Measurements from ENCODE around the gene TEAD1. TPM values are rescaled to one million over a fixed set of nuclear protein-coding genes. Genes with fewer than 3 reads are reported as not detected.

Gene TEAD1
- total and polyA plus RNA-seq, 9 donors = 20.0 to 84.1 (median 67.6) TPM

DNA sequence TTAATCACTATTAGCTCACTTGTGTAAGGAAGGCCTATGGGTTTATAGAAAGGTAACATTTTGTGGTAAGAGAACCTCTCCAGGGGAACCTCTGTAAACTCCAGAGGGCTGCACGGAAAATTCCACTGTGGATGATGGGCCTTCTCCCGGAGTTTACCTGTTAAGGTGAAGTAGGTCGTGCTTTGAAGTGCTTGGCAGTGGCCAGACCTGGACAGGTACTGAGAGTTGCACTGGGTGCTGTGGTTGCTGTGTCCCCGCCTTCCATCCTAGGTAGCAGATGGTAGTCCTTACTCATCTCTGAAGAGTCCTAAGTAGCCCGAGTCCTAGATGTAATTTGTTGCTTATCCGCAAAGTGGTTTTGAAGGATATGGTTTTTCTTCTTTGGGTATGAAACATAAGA lies 133.4 kb downstream of the TEAD1 start:
- Histone ChIP-seq H3K36me3 (no peaks in the 10 kb centered on the region), H3K27me3 (no peaks in the 10 kb centered on the region), H3K4me1 (ENCODE audit: insufficient read depth) (peaks cover 15% of the 10 kb centered on the region), H3K4me3 (no peak overlapping the region), H3K27ac (no peak overlapping the region), H3K9me3 (no peaks in the 10 kb centered on the region)
- TF ChIP-seq EP300 (IDR thresholded peaks at IDR 0.05) (no peak), POLR2A (IDR thresholded peaks at IDR 0.05) (no peak)
- TF ChIP-seq, protein P1, sequence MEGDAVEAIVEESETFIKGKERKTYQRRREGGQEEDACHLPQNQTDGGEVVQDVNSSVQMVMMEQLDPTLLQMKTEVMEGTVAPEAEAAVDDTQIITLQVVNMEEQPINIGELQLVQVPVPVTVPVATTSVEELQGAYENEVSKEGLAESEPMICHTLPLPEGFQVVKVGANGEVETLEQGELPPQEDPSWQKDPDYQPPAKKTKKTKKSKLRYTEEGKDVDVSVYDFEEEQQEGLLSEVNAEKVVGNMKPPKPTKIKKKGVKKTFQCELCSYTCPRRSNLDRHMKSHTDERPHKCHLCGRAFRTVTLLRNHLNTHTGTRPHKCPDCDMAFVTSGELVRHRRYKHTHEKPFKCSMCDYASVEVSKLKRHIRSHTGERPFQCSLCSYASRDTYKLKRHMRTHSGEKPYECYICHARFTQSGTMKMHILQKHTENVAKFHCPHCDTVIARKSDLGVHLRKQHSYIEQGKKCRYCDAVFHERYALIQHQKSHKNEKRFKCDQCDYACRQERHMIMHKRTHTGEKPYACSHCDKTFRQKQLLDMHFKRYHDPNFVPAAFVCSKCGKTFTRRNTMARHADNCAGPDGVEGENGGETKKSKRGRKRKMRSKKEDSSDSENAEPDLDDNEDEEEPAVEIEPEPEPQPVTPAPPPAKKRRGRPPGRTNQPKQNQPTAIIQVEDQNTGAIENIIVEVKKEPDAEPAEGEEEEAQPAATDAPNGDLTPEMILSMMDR (IDR thresholded peaks at IDR 0.05) = no peak
- DNase-seq = no peak
- 94 to 96% (median 95%) methylated on average over 6 of the region's 6 CpGs for WGBS, 3 donors
- intact Hi-C loops (cut with DNase I) = no loop called here

DNA sequence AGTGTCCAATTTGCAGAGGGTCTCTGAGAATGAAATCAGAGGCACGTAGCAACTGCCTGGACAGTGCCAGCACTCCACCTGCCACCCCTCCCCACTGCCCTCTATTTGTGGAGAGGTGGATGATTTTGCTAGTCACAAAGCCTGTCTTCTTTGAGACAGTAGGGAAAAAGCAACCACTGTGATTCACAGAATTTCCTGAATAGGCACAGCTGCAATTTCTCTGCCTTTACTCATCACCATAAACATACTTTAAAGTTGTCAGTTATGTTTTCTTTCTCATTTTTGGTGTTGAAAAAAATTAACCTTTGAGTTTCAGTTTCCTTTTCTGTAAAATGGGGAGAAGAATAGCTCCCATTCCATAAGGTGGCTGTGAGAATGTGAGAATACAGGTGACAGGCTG lies 134.3 kb downstream of the TEAD1 start:
- no peak overlapping the region for H3K27ac ChIP-seq

DNA sequence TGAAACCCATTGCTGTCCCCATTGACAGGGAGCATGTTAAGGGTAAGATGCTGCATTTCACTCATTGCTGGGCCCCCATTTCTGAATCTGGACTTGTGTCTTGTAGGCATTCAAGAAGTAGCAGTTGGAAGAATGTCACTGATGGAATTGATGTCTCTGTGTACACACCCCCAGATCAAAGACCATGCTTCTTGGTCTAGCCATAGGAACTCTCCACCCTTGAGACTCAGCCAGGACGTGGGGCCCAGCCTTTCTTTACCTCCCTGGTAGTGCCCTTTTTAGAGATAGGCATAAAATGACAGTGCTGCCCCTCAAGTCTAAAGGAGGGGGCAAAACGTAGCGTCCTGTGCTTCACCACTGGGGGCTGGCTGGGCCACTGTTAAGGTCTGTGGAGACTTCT lies 135.1 kb downstream of the TEAD1 start:
- WGBS, 3 donors = 94% methylated on average over 3 of the region's 3 CpGs
- peaks cover 23% of the 10 kb centered on the region for H3K4me1 ChIP-seq (ENCODE audit: insufficient read depth)
- H3K27ac ChIP-seq = no peak overlapping the region
- no peaks in the 10 kb centered on the region for H3K9me3 ChIP-seq
- H3K36me3 ChIP-seq = no peaks in the 10 kb centered on the region
- no peak for DNase-seq
- H3K4me3 ChIP-seq = no peak overlapping the region
- H3K27me3 ChIP-seq = no peaks in the 10 kb centered on the region
- TF ChIP-seq EP300 (IDR thresholded peaks at IDR 0.05) = no peak
- TF ChIP-seq, protein P1 (IDR thresholded peaks at IDR 0.05) = no peak
- no peak for TF ChIP-seq POLR2A (IDR thresholded peaks at IDR 0.05)
- intact Hi-C loops (cut with DNase I) = no loop called here

More for the DNA sequence above, 134.3 kb downstream of the TEAD1 start:
- DNase-seq = no peak
- no peak for TF ChIP-seq POLR2A (IDR thresholded peaks at IDR 0.05)
- TF ChIP-seq, protein P1 (IDR thresholded peaks at IDR 0.05) = no peak
- Histone ChIP-seq H3K4me3 (no peak overlapping the region), H3K27me3 (no peaks in the 10 kb centered on the region), H3K9me3 (no peaks in the 10 kb centered on the region), H3K4me1 (ENCODE audit: insufficient read depth) (peaks cover 18% of the 10 kb centered on the region), H3K36me3 (no peaks in the 10 kb centered on the region)
- 72 to 78% (median 74%) methylated on average over 1 of the region's 1 CpG for WGBS, 3 donors
- intact Hi-C loops (cut with DNase I) = no loop called here

DNA sequence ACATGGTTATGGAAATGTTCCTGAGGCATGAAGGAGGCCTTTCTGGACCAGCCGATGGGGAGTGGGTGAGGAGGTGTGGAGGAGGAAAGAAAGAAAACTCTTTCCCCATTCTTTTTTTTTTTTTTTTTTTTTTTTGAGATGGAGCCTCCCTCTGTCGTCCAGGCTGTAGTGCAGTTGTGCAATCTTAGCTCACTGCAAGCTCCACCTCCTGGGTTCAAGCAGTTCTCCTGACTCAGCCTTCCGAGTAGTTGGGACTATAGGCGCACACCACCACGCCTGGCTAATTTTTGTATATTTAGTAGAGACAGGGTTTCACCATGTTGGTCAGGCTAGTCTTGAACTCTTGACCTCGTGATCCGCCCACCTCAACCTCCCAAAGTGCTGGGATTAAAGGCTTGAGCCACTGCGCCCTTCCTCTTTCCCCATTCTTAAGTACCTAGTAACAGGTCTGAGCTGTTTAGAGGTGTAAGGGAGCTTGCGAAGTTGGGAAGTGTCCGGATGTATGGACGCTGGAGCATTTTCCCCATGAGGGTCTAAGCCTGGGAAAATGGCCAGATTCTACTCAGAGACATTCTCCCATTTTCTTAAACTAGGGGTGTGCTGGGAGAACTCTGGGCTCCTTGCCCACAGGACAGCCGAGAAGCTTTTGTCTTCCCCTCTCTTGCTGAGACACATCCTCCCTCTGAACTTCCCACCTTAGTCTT lies 135.8 kb downstream of the TEAD1 start:
- intact Hi-C loops (cut with DNase I) = loop anchor here (10.0 kb wide), 2 partner anchors 125 to 135 kb away; partner anchors contain the start of gene TEAD1 (in 3 of the 4)
- no peaks in the 10 kb centered on the region for H3K27me3 ChIP-seq
- DNase-seq = no peak
- no peaks in the 10 kb centered on the region for H3K9me3 ChIP-seq
- H3K27ac ChIP-seq = no peak overlapping the region
- H3K4me1 ChIP-seq (ENCODE audit: insufficient read depth) = peaks cover 28% of the 10 kb centered on the region
- 60 to 68% (median 66%) methylated on average over 12 of the region's 12 CpGs for WGBS, 3 donors
- H3K36me3 ChIP-seq = no peaks in the 10 kb centered on the region
- no peak overlapping the region for H3K4me3 ChIP-seq
- TF ChIP-seq, protein P1 (IDR thresholded peaks at IDR 0.05) = no peak
- no peak for TF ChIP-seq EP300 (IDR thresholded peaks at IDR 0.05)
- no peak for TF ChIP-seq POLR2A (IDR thresholded peaks at IDR 0.05)
